IMR-90 (cell line): ENCODE measurements around the gene PPP1R1C. TPM values are rescaled to one million over a fixed set of nuclear protein-coding genes. Genes with fewer than 3 reads are reported as not detected.

Experiments used
- ATAC-seq: fragments of 200-7000 bp; cut with Tn5 transposase; 2 replicates; pipeline ENCODE4 v1.9.1; 2020; ENCODE audit warnings: low read depth, mild to moderate bottlenecking, moderate library complexity
- BruUV-seq: library from RNA; stranded (reverse); fragments of 400-500 nt; replicated peaks from 2 replicates; lab custom pipeline; 2021; lab: Mats Ljungman, UMichigan
- CTCF ChIA-PET: fragments of 300-600 bp; formaldehyde crosslinking; extraction: SDS; loops from one replicate; lab custom pipeline; 2021; ENCODE audit warnings: antibody characterized with exemption; lab: Yijun Ruan, JAX
- POLR2A ChIA-PET: fragments of 300-600 bp; sonication (Branson Sonifier 250); formaldehyde crosslinking; loops from one replicate; lab custom pipeline; 2022; ENCODE audit warnings: antibody characterized with exemption; ENCODE audit not compliant: unreplicated experiment; lab: Charles Lee
- DNase-seq: peaks from one replicate; pipeline ENCODE4 v3.0.0; 2013
- H2AFZ ChIP-seq: replicated peaks from 2 replicates; pipeline ENCODE3; 2013; ENCODE audit warnings: low read length, mild to moderate bottlenecking; ENCODE audit not compliant: poor library complexity
- H2AK5ac ChIP-seq: 2 replicates; pipeline ENCODE4 v1.6.1; 2013; ENCODE audit warnings: low read depth, low read length, inconsistent platforms
- H2AK9ac ChIP-seq: replicated peaks from 2 replicates; pipeline ENCODE3; 2013; ENCODE audit warnings: mild to moderate bottlenecking, low read depth, low read length, moderate library complexity; ENCODE audit not compliant: poor library complexity
- H2BK120ac ChIP-seq: 2 replicates; pipeline ENCODE4 v1.6.1; 2013; ENCODE audit warnings: low read depth, low read length, inconsistent platforms
- H2BK15ac ChIP-seq: 3 replicates; pipeline ENCODE4 v1.6.1; 2013; ENCODE audit warnings: low read depth, low read length, inconsistent platforms
- H2BK20ac ChIP-seq: 2 replicates; pipeline ENCODE4 v1.6.1; 2013; ENCODE audit warnings: low read depth, mild to moderate bottlenecking, inconsistent platforms, low read length, moderate library complexity
- H2BK5ac ChIP-seq: 2 replicates; pipeline ENCODE4 v1.6.1; 2013; ENCODE audit warnings: mild to moderate bottlenecking, low read depth, low read length, inconsistent platforms; ENCODE audit not compliant: poor library complexity, severe bottlenecking
- H3K14ac ChIP-seq: replicated peaks from 2 replicates; pipeline ENCODE4 v1.6.1; 2013; ENCODE audit warnings: low read depth, low read length, inconsistent platforms
- H3K18ac ChIP-seq: 2 replicates; pipeline ENCODE4 v1.6.1; 2013; ENCODE audit warnings: low read depth, low read length, control low read depth
- H3K23ac ChIP-seq: 2 replicates; pipeline ENCODE4 v1.6.1; 2013; ENCODE audit warnings: low read depth, low read length, inconsistent platforms
- H3K27ac ChIP-seq: 2 replicates; pipeline ENCODE4 v1.5.1; 2013; ENCODE audit warnings: mild to moderate bottlenecking, control low read depth, low read length; ENCODE audit not compliant: insufficient read depth
- H3K27me3 ChIP-seq: 2 replicates; pipeline ENCODE4 v1.6.1; 2013; ENCODE audit warnings: low read length; ENCODE audit not compliant: control insufficient read depth, insufficient read depth
- H3K36me3 ChIP-seq: 2 replicates; pipeline ENCODE4 v1.6.1; 2013; ENCODE audit warnings: low read length, mixed read lengths; ENCODE audit not compliant: control insufficient read depth, insufficient read depth
- H3K4ac ChIP-seq: 2 replicates; pipeline ENCODE4 v1.6.1; 2013; ENCODE audit warnings: low read depth, low read length, inconsistent platforms
- H3K4me1 ChIP-seq: 2 replicates; pipeline ENCODE4 v1.6.1; 2013; ENCODE audit warnings: low read length, mixed read lengths; ENCODE audit not compliant: control insufficient read depth, insufficient read depth
- H3K4me2 ChIP-seq: 2 replicates; pipeline ENCODE4 v1.6.1; 2013; ENCODE audit warnings: low read depth, mild to moderate bottlenecking, control low read depth, low read length, moderate library complexity
- H3K4me3 ChIP-seq: 2 replicates; pipeline ENCODE4 v1.5.1; 2013; ENCODE audit warnings: low read depth, mild to moderate bottlenecking, control low read depth, low read length, moderate library complexity; ENCODE audit not compliant: insufficient read depth
- H3K56ac ChIP-seq: 2 replicates; pipeline ENCODE4 v1.6.1; 2013; ENCODE audit warnings: low read length, inconsistent platforms; ENCODE audit not compliant: insufficient read depth; ENCODE audit errors: extremely low read depth
- H3K79me1 ChIP-seq, 2 experiments: 2 replicates each; pipeline ENCODE4 v1.6.1; 2013; ENCODE audit warnings: low read length in 2 of 2, inconsistent platforms in 1 of 2, low read depth in 1 of 2
- H3K9ac ChIP-seq: 2 replicates; pipeline ENCODE4 v1.6.1; 2013; ENCODE audit warnings: low read depth, low read length, control low read depth
- H3K9me1 ChIP-seq: 2 replicates; pipeline ENCODE4 v1.6.1; 2013; ENCODE audit warnings: low read length, inconsistent platforms; ENCODE audit not compliant: insufficient read depth
- H3K9me3 ChIP-seq: 2 replicates; pipeline ENCODE4 v1.6.1; 2013; ENCODE audit warnings: low read length; ENCODE audit not compliant: control insufficient read depth, insufficient read depth
- H4K20me1 ChIP-seq: 2 replicates; pipeline ENCODE4 v1.6.1; 2013; ENCODE audit warnings: low read length, inconsistent platforms; ENCODE audit not compliant: insufficient read depth
- H4K5ac ChIP-seq: 2 replicates; pipeline ENCODE4 v1.6.1; 2013; ENCODE audit warnings: mild to moderate bottlenecking, low read depth, low read length, control low read depth
- H4K8ac ChIP-seq, 2 experiments: 2 replicates each; pipeline ENCODE4 v1.6.1; 2013; ENCODE audit warnings: low read depth in 2 of 2, low read length in 2 of 2, control low read depth in 1 of 2, inconsistent platforms in 1 of 2
- H4K91ac ChIP-seq: 2 replicates; pipeline ENCODE4 v1.6.1; 2013; ENCODE audit warnings: low read depth, low read length, inconsistent platforms; ENCODE audit not compliant: insufficient read depth
- BHLHE40 ChIP-seq: fragments of 150-350 bp; IDR thresholded peaks from 2 replicates; pipeline ENCODE4 v1.6.1; 2016; ENCODE audit warnings: mild to moderate bottlenecking, low read depth, low read length
- CEBPB ChIP-seq: IDR thresholded peaks from 2 replicates; pipeline ENCODE4 v1.6.1; 2012; ENCODE audit warnings: low read depth, low read length, improper control_type of control experiment
- CHD1 ChIP-seq: IDR thresholded peaks from 2 replicates; pipeline ENCODE4 v1.6.1; 2012; ENCODE audit warnings: low read depth, low read length, improper control_type of control experiment
- CTCF ChIP-seq: conservative IDR thresholded peaks from 2 replicates; pipeline ENCODE4 v1.5.1; 2012; ENCODE audit warnings: mild to moderate bottlenecking, low read depth, low read length, improper control_type of control experiment
- ELK1 ChIP-seq: fragments of 150-350 bp; IDR thresholded peaks from 2 replicates; pipeline ENCODE4 v1.6.1; 2016; ENCODE audit warnings: low read depth, mild to moderate bottlenecking, low read length, moderate library complexity, borderline replicate concordance
- FOS ChIP-seq: fragments of 150-350 bp; IDR thresholded peaks from 2 replicates; pipeline ENCODE4 v1.6.1; 2016; ENCODE audit warnings: low read depth, low read length
- MAFK ChIP-seq: IDR thresholded peaks from 2 replicates; pipeline ENCODE4 v1.6.1; 2012; ENCODE audit warnings: low read depth, low read length, improper control_type of control experiment
- MAZ ChIP-seq: IDR thresholded peaks from 2 replicates; pipeline ENCODE4 v1.6.1; 2012; ENCODE audit warnings: low read depth, mild to moderate bottlenecking, low read length, improper control_type of control experiment, moderate library complexity, borderline replicate concordance
- MXI1 ChIP-seq: IDR thresholded peaks from 2 replicates; pipeline ENCODE4 v1.6.1; 2012; ENCODE audit warnings: low read depth, mild to moderate bottlenecking, low read length, moderate library complexity, borderline replicate concordance
- NFE2L2 ChIP-seq: fragments of 150-350 bp; IDR thresholded peaks from 2 replicates; pipeline ENCODE4 v1.6.1; 2016; ENCODE audit warnings: low read depth, mild to moderate bottlenecking, low read length
- POLR2A ChIP-seq: IDR thresholded peaks from 2 replicates; pipeline ENCODE4 v1.6.1; 2012; ENCODE audit warnings: mild to moderate bottlenecking, low read depth, low read length
- RAD21 ChIP-seq: IDR thresholded peaks from 2 replicates; pipeline ENCODE4 v1.6.1; 2012; ENCODE audit warnings: low read length, improper control_type of control experiment
- RCOR1 ChIP-seq: IDR thresholded peaks from 2 replicates; pipeline ENCODE4 v1.6.1; 2012; ENCODE audit warnings: mild to moderate bottlenecking, low read length, improper control_type of control experiment; ENCODE audit not compliant: insufficient replicate concordance
- RFX5 ChIP-seq: IDR thresholded peaks from 2 replicates; pipeline ENCODE4 v1.8.0; 2012; ENCODE audit warnings: low read depth, mild to moderate bottlenecking, low read length, moderate library complexity
- SMC3 ChIP-seq: fragments of 150-350 bp; IDR thresholded peaks from 2 replicates; pipeline ENCODE4 v1.6.1; 2016; ENCODE audit warnings: low read depth, mild to moderate bottlenecking, antibody characterized with exemption, low read length, moderate library complexity
- WGBS, 2 experiments: methylation state at CpG; one replicate each; pipeline versions ENCODE4 v1.1.5 to v1.1.7; 2013; ENCODE audit warnings: missing lambda C conversion rate in 2 of 2; ENCODE audit not compliant: insufficient read length in 1 of 2; ENCODE audit errors: extremely low coverage in 2 of 2; 5-methylcytosine and 5-hydroxymethylcytosine counted together
- dilution Hi-C: fragments of 300-500 bp; cut with HindIII; formaldehyde crosslinking; loops from one replicate; pipeline ENCODE4 v1.14.3; 2018; ENCODE audit warnings: low sequenced_read_pairs; ENCODE audit not compliant: unreplicated experiment
- in situ Hi-C: fragments of 300-500 bp; cut with MboI; formaldehyde crosslinking; loops from 3 replicates; pipeline ENCODE4 v1.14.3; 2019; ENCODE audit warnings: low sequenced_read_pairs, inconsistent platforms, mixed read lengths
- intact Hi-C: fragments of 100-400 bp; cut with micrococcal nuclease; formaldehyde crosslinking; loops from 2 replicates; pipeline ENCODE4 v1.10.0; 2022
- polyA plus RNA-seq, 3 experiments: library from polyadenylated mRNA; depleted of rRNA; stranded (reverse); fragments of >200 nt; gene quantifications; 2 replicates each; pipeline ENCODE4 v1.2.3, GENCODE V29; 2012; ENCODE audit warnings: low replicate concordance in 1 of 3
- total RNA-seq: library from RNA; depleted of rRNA; stranded (reverse); fragments of >200 nt; gene quantifications from 2 replicates; pipeline ENCODE4 v1.2.3, GENCODE V29; 2012
- TF ChIP-seq, protein P1 (sequence below): fragments of 150-350 bp; IDR thresholded peaks from 2 replicates; pipeline ENCODE4 v1.6.1; 2017; ENCODE audit warnings: mild to moderate bottlenecking, antibody characterized with exemption, low read length, low read depth

PPP1R1C gene
- total and polyA plus RNA-seq, 2 of the 4 experiments (the other 2 are of a cell fraction): 0.10 to 0.36 TPM

GRCh38 chr2:182148344-182148743 is 162.7 kb downstream of the PPP1R1C start:
- Histone ChIP-seq H3K4me1 (no peaks in the 10 kb centered on the region), H3K4me2 (no peak overlapping the region), H2AK5ac (no peak overlapping the region), H2AK9ac (no peak overlapping the region), H3K79me1 (no peaks in the 10 kb centered on the region), H3K4ac (no peak overlapping the region), H2BK20ac (no peak overlapping the region), H3K9me1 (peaks cover 2% of the 10 kb centered on the region; the same call in 1 of the 2 replicates), H4K5ac (no peak overlapping the region), H3K9ac (no peak overlapping the region), H4K91ac (no peak overlapping the region), H3K27ac (no peak overlapping the region), H3K56ac (no peak overlapping the region), H3K18ac (no peak overlapping the region), H3K36me3 (no peaks in the 10 kb centered on the region), H3K9me3 (no peaks in the 10 kb centered on the region), H3K23ac (no peak overlapping the region), H2BK15ac (no peak overlapping the region), H4K8ac (no peak overlapping the region), H3K14ac (no peak overlapping the region), H3K27me3 (no peaks in the 10 kb centered on the region), H3K4me3 (no peak overlapping the region), H4K20me1 (no peaks in the 10 kb centered on the region), H2AFZ (peak overlapping the region; percentile 35), H2BK120ac (no peak overlapping the region), H2BK5ac (no peak overlapping the region)
- BruUV-seq: no TSS peak
- intact Hi-C loops: no loop called here
- in situ Hi-C loops: loop anchor here (25.0 kb wide), 1 partner anchor 561 kb away; no protein-coding TSS in a partner anchor
- ATAC-seq (no peak), DNase-seq (no peak)
- dilution Hi-C loops: no loop called here
- POLR2A ChIA-PET: interaction anchor here (0.7 kb wide), 1 partner anchor 11 kb away, joined by 3 read pairs; no protein-coding TSS in a partner anchor
- CTCF ChIA-PET: no interaction called here
- TF ChIP-seq CHD1: no peak
- TF ChIP-seq MAZ: no peak
- TF ChIP-seq ELK1: no peak
- TF ChIP-seq RFX5: no peak
- no peak for TF ChIP-seq FOS
- no peak for TF ChIP-seq RCOR1
- no peak for TF ChIP-seq MAFK
- TF ChIP-seq NFE2L2: no peak
- TF ChIP-seq BHLHE40: no peak
- TF ChIP-seq CEBPB: no peak
- TF ChIP-seq CTCF: no peak
- no peak for TF ChIP-seq POLR2A
- TF ChIP-seq MXI1: no peak
- TF ChIP-seq RAD21: no peak
- TF ChIP-seq SMC3: no peak
- TF ChIP-seq, protein P1, sequence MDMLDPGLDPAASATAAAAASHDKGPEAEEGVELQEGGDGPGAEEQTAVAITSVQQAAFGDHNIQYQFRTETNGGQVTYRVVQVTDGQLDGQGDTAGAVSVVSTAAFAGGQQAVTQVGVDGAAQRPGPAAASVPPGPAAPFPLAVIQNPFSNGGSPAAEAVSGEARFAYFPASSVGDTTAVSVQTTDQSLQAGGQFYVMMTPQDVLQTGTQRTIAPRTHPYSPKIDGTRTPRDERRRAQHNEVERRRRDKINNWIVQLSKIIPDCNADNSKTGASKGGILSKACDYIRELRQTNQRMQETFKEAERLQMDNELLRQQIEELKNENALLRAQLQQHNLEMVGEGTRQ: no peak
- no CpG with 5 or more reads among the region's 2 CpGs for WGBS, 2 experiments
